ENCODE results near the gene CASTOR1.

- TF ChIP-seq EZH2 (IDR thresholded peaks at IDR 0.05; ENCODE audit: borderline replicate concordance, low read depth, low read length, severe bottlenecking) (no peak), CTCF (IDR thresholded peaks at IDR 0.05; ENCODE audit: extremely low read depth in 1 of 2, insufficient read depth in 1 of 2, low read depth in 1 of 2, low read length in 2 of 2) (peak; percentile 89 to 97), POLR2A (IDR thresholded peaks at IDR 0.05; ENCODE audit: low read depth, low read length) (no peak), JUN (IDR thresholded peaks at IDR 0.05; ENCODE audit: borderline replicate concordance, insufficient read depth, insufficient read length, low read depth) (no peak), POLR2AphosphoS5 (IDR thresholded peaks at IDR 0.05; ENCODE audit: insufficient read depth, low read depth, low read length) (no peak), GATA2 (IDR thresholded peaks at IDR 0.05; ENCODE audit: insufficient read depth, insufficient read length, low read depth, low read length) (no peak)
These were observed 2.3 kb downstream of the CASTOR1 start for GRCh38 chr22:30286813-30287647.

All from endothelial cell of umbilical vein (primary cell).